GM21390 (cell line): ENCODE measurements around the gene SEZ6L.

ENCODE experiments used
- ATAC-seq: cut with Tn5 transposase; IDR thresholded peaks from one replicate; pipeline ENCODE4 v1.9.1; 2021; ENCODE audit not compliant: unreplicated experiment

The SEZ6L gene

GRCh38 chr22:26416670-26417276, 247.5 kb downstream of the SEZ6L start:
- no peak for ATAC-seq

- no peak for ATAC-seq
These were observed 248.1 kb downstream of the SEZ6L start for GRCh38 chr22:26417406-26417805.

GRCh38 chr22:26418620-26419019, 249.4 kb downstream of the SEZ6L start:
- ATAC-seq, result no peak

GRCh38 chr22:26426924-26427323, 257.7 kb downstream of the SEZ6L start:
- ATAC-seq, result no peak

- ATAC-seq, result peak; percentile 70
These were observed 259.5 kb downstream of the SEZ6L start, which contains the start of gene ASPHD2 for GRCh38 chr22:26428515-26429457. Gene ASPHD2 (plus strand): TSS chr22:26429260. CDS start chr22:26433616, 4,356 bp downstream.

GRCh38 chr22:26429458-26430286, 260.4 kb downstream of the SEZ6L start:
- peak; percentile 17 for ATAC-seq

GRCh38 chr22:26430600-26430999, 261.3 kb downstream of the SEZ6L start:
- ATAC-seq, result no peak

GRCh38 chr22:26431261-26431995, 262.2 kb downstream of the SEZ6L start:
- ATAC-seq, result no peak

- ATAC-seq, result no peak
These were observed 263.5 kb downstream of the SEZ6L start for GRCh38 chr22:26432619-26433311.
